Liver (tissue), 9 donors: ENCODE results near the gene RBM47. TPM values are rescaled to one million over a fixed set of nuclear protein-coding genes. Genes with fewer than 3 reads are reported as not detected.

ENCODE experiments used
- DNase-seq: peaks from one replicate; pipeline ENCODE4 v3.0.0-alpha.2; 2017; ENCODE audit warnings: low spot score
- H3K27ac ChIP-seq, 2 donors: one replicate each; pipeline ENCODE4 v1.7.0; 2013; ENCODE audit warnings: inconsistent platforms in 2 of 2, low read length in 2 of 2, control low read depth in 1 of 2, low read depth in 1 of 2, mild to moderate bottlenecking in 1 of 2
- H3K27me3 ChIP-seq, 4 donors: one replicate each; pipeline versions ENCODE4 v1.6.1 to v1.7.0; 2013; ENCODE audit warnings: low read length in 3 of 4, inconsistent platforms in 1 of 4, mild to moderate bottlenecking in 1 of 4, moderate library complexity in 1 of 4; ENCODE audit not compliant: control insufficient read depth in 4 of 4, insufficient read depth in 4 of 4
- H3K36me3 ChIP-seq, 4 donors: one replicate each; pipeline versions ENCODE4 v1.6.1 to v1.7.0; 2013; ENCODE audit warnings: low read length in 3 of 4, mild to moderate bottlenecking in 3 of 4, low read depth in 1 of 4, moderate library complexity in 1 of 4; ENCODE audit not compliant: control insufficient read depth in 4 of 4, insufficient read depth in 3 of 4
- H3K4me1 ChIP-seq, 4 donors: one replicate each; pipeline versions ENCODE4 v1.6.1 to v1.7.0; 2013; ENCODE audit warnings: low read length in 3 of 4, mild to moderate bottlenecking in 3 of 4, moderate library complexity in 1 of 4; ENCODE audit not compliant: control insufficient read depth in 4 of 4, insufficient read depth in 4 of 4
- H3K4me3 ChIP-seq, 3 donors: one replicate each; pipeline versions ENCODE4 v1.6.1 to v1.7.0; 2013; ENCODE audit warnings: low read length in 3 of 3, control low read depth in 1 of 3, low read depth in 1 of 3, mild to moderate bottlenecking in 1 of 3
- H3K9ac ChIP-seq, 2 donors: one replicate each; pipeline ENCODE4 v1.7.0; 2013; ENCODE audit warnings: low read length in 2 of 2, mild to moderate bottlenecking in 2 of 2, moderate library complexity in 2 of 2, control low read depth in 1 of 2, low read depth in 1 of 2
- H3K9me3 ChIP-seq, 4 donors: one replicate each; pipeline versions ENCODE4 v1.6.1 to v1.7.0; 2013; ENCODE audit warnings: low read length in 3 of 4; ENCODE audit not compliant: control insufficient read depth in 4 of 4
- ATF3 ChIP-seq: IDR thresholded peaks from 2 replicates; pipeline ENCODE4 v1.6.1; 2016; ENCODE audit warnings: antibody characterized with exemption
- CTCF ChIP-seq: fragments of 150-350 bp; IDR thresholded peaks from 2 replicates; pipeline ENCODE4 v1.5.1; 2017; ENCODE audit warnings: improper control_type of control experiment, low read depth, low read length; ENCODE audit not compliant: missing input control
- EGR1 ChIP-seq, 2 donors: IDR thresholded peaks; 2 replicates each; pipeline ENCODE4 v1.6.1; 2016 to 2018; ENCODE audit warnings: antibody characterized with exemption in 2 of 2, low read depth in 2 of 2
- FOXA1 ChIP-seq: IDR thresholded peaks from 2 replicates; pipeline ENCODE4 v1.6.1; 2016; ENCODE audit warnings: antibody characterized with exemption
- FOXA2 ChIP-seq: IDR thresholded peaks from 2 replicates; pipeline ENCODE4 v1.6.1; 2016; ENCODE audit warnings: antibody characterized with exemption
- GABPA ChIP-seq, 2 donors: IDR thresholded peaks in 1 of 2; conservative IDR thresholded peaks in 1 of 2; 2 replicates each; pipeline ENCODE4 v1.6.1; 2016; ENCODE audit warnings: antibody characterized with exemption in 2 of 2, mild to moderate bottlenecking in 1 of 2, moderate library complexity in 1 of 2
- HNF4A ChIP-seq, 2 donors: conservative IDR thresholded peaks; 2 replicates each; pipeline ENCODE4 v1.6.1; 2016; ENCODE audit warnings: antibody characterized with exemption in 2 of 2, mild to moderate bottlenecking in 2 of 2
- HNF4G ChIP-seq: IDR thresholded peaks from 2 replicates; pipeline ENCODE4 v1.6.1; 2016; ENCODE audit warnings: antibody characterized with exemption
- JUND ChIP-seq, 2 donors: IDR thresholded peaks; 2 replicates each; pipeline ENCODE4 v1.6.1; 2016; ENCODE audit warnings: antibody characterized with exemption in 2 of 2
- MAX ChIP-seq: IDR thresholded peaks from 2 replicates; pipeline ENCODE4 v1.6.1; 2016; ENCODE audit warnings: antibody characterized with exemption
- NR2F2 ChIP-seq: IDR thresholded peaks from 2 replicates; pipeline ENCODE4 v1.6.1; 2016; ENCODE audit warnings: antibody characterized with exemption
- RAD21 ChIP-seq, 2 donors: IDR thresholded peaks; 2 replicates each; pipeline ENCODE4 v1.6.1; 2016; ENCODE audit warnings: antibody characterized with exemption in 2 of 2, mild to moderate bottlenecking in 2 of 2
- REST ChIP-seq: IDR thresholded peaks from 2 replicates; pipeline ENCODE4 v1.6.1; 2016; ENCODE audit warnings: antibody characterized with exemption, mild to moderate bottlenecking
- RXRA ChIP-seq, 2 donors: IDR thresholded peaks; 2 replicates each; pipeline ENCODE4 v1.6.1; 2017 to 2018; ENCODE audit warnings: antibody characterized with exemption in 2 of 2, mild to moderate bottlenecking in 1 of 2
- SP1 ChIP-seq: IDR thresholded peaks from 2 replicates; pipeline ENCODE4 v1.6.1; 2018; ENCODE audit warnings: antibody characterized with exemption, mild to moderate bottlenecking
- TAF1 ChIP-seq: conservative IDR thresholded peaks from 2 replicates; pipeline ENCODE4 v1.6.1; 2016; ENCODE audit warnings: antibody characterized with exemption, mild to moderate bottlenecking
- YY1 ChIP-seq: IDR thresholded peaks from 2 replicates; pipeline ENCODE4 v1.6.1; 2016; ENCODE audit warnings: antibody characterized with exemption, mild to moderate bottlenecking
- ZBTB33 ChIP-seq: IDR thresholded peaks from 2 replicates; pipeline ENCODE4 v1.6.1; 2016; ENCODE audit warnings: antibody characterized with exemption
- WGBS: extraction: QIAGEN DNeasy Blood & Tissue Kit; methylation state at CpG from one replicate; pipeline ENCODE4 v1.1.7; 2013; 5-methylcytosine and 5-hydroxymethylcytosine counted together
- polyA plus RNA-seq, 2 donors: library from polyadenylated mRNA; stranded (reverse) in 1 of 2; unstranded in 1 of 2; fragments of 200-250 nt in 1 of 2; fragments of >200 nt in 1 of 2; fragmentation: Nextera tagmentation in 1 of 2; extraction: Ambion mirVana in 1 of 2; gene quantifications; one replicate each; pipeline versions ENCODE4 v1.2.1 to v1.2.3, GENCODE V29; 2013 to 2015
- total RNA-seq, 2 donors: library from RNA; depleted of rRNA; stranded (reverse); fragments of >200 nt; gene quantifications; one replicate each; pipeline ENCODE4 v1.2.3, GENCODE V29; 2014
- donor health status: healthy.
- donor health status: healthy.
- donor health status: healthy.
- donor health status: healthy.
- donor health status: healthy.

The RBM47 gene
- total and polyA plus RNA-seq, 4 donors: 16.5 to 81.2 (median 24.7) TPM

- no peaks in the 10 kb centered on the region for H3K36me3 ChIP-seq
- H3K4me3 ChIP-seq: no peak overlapping the region
- TF ChIP-seq RAD21 (IDR thresholded peaks at IDR 0.05) (no peak), REST (no peak), RXRA (IDR thresholded peaks at IDR 0.05) (no peak), NR2F2 (no peak), JUND (IDR thresholded peaks at IDR 0.05) (no peak), GABPA (IDR thresholded peaks at IDR 0.05 in 1 of 2, conservative IDR thresholded peaks at IDR 0.05 in 1 of 2) (no peak), EGR1 (IDR thresholded peaks at IDR 0.05; ENCODE audit: low read depth in 2 of 2) (no peak)
- no peak overlapping the region for H3K27ac ChIP-seq
- no peaks in the 10 kb centered on the region for H3K27me3 ChIP-seq
- H3K4me1 ChIP-seq: no peaks in the 10 kb centered on the region
- no peaks in the 10 kb centered on the region for H3K9me3 ChIP-seq
- H3K9ac ChIP-seq: no peak overlapping the region
- no peak for DNase-seq
Observed at GRCh38 chr4:40645586-40645985, 15.9 kb upstream of the RBM47 start.

DNA sequence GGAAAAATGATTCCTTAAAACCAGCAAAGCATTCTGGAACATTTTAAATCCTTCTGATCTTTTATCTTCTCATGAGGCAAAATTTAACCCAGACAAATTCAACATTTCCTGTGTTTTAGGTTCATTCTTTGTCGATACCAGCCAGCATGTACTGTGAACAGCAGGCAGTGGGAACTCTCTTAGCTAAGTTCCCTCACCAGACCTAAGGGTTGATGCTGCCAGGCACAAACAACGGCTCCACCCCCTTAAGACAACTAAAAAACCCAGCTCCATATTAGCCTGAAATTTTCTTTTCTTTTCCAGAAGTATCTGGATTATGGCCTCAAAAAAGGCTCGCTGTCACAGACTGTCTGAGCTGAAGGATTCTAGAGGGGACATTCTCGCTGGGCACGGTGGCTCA is 2.4 kb upstream of the RBM47 start:
- H3K27me3 ChIP-seq: no peaks in the 10 kb centered on the region
- no peak for DNase-seq
- no peak overlapping the region for H3K4me3 ChIP-seq
- TF ChIP-seq TAF1 (no peak), ZBTB33 (no peak), MAX (no peak), HNF4A (conservative IDR thresholded peaks at IDR 0.05) (no peak), EGR1 (IDR thresholded peaks at IDR 0.05; ENCODE audit: low read depth in 2 of 2) (no peak), SP1 (no peak), ATF3 (no peak), JUND (IDR thresholded peaks at IDR 0.05) (no peak), REST (no peak), FOXA2 (no peak), FOXA1 (no peak), RXRA (IDR thresholded peaks at IDR 0.05) (no peak), YY1 (no peak), HNF4G (no peak), CTCF (no peak), NR2F2 (no peak), GABPA (IDR thresholded peaks at IDR 0.05 in 1 of 2, conservative IDR thresholded peaks at IDR 0.05 in 1 of 2) (no peak), RAD21 (IDR thresholded peaks at IDR 0.05) (no peak)
- H3K4me1 ChIP-seq: peaks cover 0 to 21% (median 6%) of the 10 kb centered on the region in 4 donors
- H3K36me3 ChIP-seq: no peaks in the 10 kb centered on the region
- no peaks in the 10 kb centered on the region for H3K9me3 ChIP-seq
- no peak overlapping the region for H3K9ac ChIP-seq
- no peak overlapping the region for H3K27ac ChIP-seq
- 84% methylated on average over 5 of the region's 5 CpGs for WGBS
